ENCODE results near the gene FAR2.

DNA sequence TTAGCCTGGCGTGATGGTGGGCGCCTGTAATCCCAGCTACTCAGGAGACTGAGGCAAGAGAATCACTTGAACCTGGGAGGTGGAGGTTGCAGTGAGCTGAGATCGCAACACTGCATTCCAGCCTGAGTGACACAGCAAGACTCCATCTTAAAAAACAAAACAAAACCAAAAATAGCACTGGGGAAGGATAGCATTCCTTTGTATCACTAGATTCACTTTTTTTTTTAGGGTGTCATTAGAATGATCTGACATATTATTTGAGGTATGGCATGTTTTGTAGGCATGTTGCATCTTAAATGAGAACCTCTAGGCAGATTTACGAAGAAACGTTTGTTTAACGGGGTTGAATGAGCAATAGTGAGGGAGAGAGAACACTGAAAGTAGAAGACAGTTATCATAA, 16.8 kb upstream of the FAR2 start:
- TF ChIP-seq FOSL2 (IDR thresholded peaks at IDR 0.05; ENCODE audit: borderline replicate concordance, low read depth) = no peak
- no peak for TF ChIP-seq TAF1 (IDR thresholded peaks at IDR 0.05; ENCODE audit: borderline replicate concordance, low read depth, low read length)
- no peak for TF ChIP-seq USF2 (IDR thresholded peaks at IDR 0.05; ENCODE audit: borderline replicate concordance, low read depth, low read length)
- no peak for TF ChIP-seq MXI1 (IDR thresholded peaks at IDR 0.05; ENCODE audit: low read depth, low read length)
- no peak for TF ChIP-seq CTCF (IDR thresholded peaks at IDR 0.05)
- TF ChIP-seq CHD2 (IDR thresholded peaks at IDR 0.05; ENCODE audit: low read length, partially characterized antibody) = no peak
- TF ChIP-seq FOXM1 (IDR thresholded peaks at IDR 0.05; ENCODE audit: low read depth) = no peak
